LNCAP (cell line): ENCODE data around the gene GLTPD2.

Source experiments
- TF ChIP-seq, protein P1 (sequence below): fragments of 450-650 bp; IDR thresholded peaks from 2 replicates; pipeline ENCODE4 v1.5.1; 2017; ENCODE audit warnings: mild to moderate bottlenecking

The GLTPD2 gene

DNA sequence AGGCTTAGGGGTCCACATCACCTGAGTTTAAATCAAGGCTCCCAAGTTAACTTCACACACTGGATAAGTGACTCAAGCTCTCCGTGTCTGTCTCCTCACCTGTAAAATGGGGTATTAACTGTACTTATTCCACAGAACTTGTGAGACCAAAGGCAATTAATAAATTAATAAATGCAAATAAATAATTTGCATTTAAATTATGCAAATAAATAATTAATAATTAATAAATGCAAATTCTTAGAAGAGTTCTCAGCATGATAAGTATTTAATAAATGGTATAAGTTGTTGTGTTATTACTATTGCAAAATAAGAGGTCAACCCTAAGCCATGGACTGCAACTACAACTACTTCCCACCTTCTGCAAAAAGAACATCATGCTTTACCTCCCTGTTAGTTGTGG, 35.4 kb upstream of the GLTPD2 start:
- TF ChIP-seq, protein P1, sequence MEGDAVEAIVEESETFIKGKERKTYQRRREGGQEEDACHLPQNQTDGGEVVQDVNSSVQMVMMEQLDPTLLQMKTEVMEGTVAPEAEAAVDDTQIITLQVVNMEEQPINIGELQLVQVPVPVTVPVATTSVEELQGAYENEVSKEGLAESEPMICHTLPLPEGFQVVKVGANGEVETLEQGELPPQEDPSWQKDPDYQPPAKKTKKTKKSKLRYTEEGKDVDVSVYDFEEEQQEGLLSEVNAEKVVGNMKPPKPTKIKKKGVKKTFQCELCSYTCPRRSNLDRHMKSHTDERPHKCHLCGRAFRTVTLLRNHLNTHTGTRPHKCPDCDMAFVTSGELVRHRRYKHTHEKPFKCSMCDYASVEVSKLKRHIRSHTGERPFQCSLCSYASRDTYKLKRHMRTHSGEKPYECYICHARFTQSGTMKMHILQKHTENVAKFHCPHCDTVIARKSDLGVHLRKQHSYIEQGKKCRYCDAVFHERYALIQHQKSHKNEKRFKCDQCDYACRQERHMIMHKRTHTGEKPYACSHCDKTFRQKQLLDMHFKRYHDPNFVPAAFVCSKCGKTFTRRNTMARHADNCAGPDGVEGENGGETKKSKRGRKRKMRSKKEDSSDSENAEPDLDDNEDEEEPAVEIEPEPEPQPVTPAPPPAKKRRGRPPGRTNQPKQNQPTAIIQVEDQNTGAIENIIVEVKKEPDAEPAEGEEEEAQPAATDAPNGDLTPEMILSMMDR = no peak

DNA sequence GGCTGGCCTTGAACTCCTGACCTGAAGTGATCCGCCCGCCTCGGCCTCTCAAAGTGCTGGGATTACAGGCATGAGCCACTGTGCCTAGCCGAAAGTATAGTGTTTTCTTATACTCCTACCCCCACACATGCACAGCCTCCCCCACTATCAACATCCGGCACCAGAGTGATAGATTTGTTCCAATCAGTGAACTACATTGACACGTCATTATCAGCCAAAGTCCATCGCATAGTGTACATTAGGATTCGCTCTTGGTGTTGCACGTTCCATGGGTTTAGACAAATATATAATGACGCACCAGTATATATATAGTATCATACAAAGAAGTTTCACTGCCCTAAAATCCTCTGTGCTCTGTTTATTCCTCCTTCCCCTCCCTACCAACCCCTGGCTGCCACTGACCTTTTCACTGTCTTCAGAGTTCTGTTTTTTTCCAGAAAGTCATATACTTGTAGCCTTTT, 29.0 kb upstream of the GLTPD2 start:
- TF ChIP-seq, protein P1 = no peak

DNA sequence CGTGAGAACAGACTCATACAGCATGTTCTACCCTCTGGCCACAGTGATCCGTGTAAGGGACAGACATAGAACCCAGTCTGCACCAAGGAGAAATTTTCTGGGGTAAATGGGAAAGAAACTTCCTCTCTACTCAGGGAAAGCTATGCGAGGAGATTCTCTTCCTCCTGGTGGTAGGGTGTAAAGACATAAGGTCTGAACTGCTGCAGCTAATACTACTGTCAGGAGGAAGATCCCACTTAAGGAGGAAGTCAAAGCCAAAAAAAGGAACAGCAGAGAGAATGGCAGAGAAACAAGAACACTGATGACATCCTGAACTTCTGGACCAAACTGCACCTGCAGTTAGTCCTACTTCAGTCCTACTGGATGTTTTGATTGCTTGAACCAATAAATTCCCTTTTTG, 24.2 kb upstream of the GLTPD2 start:
- TF ChIP-seq, protein P1 = no peak

DNA sequence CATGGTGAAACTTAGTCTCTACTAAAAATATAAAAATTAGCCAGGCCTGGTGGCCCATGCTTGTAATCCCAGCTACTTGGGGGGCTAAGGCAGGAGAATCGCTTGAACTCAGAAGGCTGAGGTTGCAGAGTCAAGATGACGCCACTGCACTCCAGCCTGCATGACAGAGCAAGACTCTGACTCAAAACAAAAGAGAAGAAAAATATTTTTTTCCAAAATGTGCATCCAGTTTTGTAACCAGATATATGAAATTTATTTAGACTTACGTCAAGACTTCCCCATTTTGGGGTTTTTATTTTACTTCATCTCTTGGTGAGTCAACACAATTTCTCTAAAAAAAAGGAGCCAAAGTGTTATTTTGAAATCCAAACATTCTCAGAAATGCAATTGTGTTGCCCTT, 22.6 kb upstream of the GLTPD2 start:
- TF ChIP-seq, protein P1 = no peak

DNA sequence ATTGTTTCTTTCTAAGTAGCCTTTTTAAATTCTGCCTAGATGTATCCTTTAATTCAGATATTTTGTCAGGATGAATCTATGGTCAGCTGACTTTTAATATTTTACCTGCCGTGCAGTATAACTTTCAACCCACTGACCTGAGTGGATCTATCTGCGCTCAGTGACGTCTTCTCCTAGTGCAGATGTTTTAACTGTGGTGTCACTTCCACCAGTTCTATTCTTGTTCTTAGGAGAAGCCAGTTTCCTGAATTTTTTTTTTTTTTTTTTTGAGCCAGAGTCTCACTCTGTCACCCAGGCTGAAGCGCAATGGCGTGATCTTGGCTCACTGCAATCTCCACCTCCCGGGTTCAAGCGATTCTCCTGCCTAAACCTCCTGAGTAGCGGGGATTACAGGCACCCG, 22.0 kb upstream of the GLTPD2 start:
- TF ChIP-seq, protein P1 = no peak

DNA sequence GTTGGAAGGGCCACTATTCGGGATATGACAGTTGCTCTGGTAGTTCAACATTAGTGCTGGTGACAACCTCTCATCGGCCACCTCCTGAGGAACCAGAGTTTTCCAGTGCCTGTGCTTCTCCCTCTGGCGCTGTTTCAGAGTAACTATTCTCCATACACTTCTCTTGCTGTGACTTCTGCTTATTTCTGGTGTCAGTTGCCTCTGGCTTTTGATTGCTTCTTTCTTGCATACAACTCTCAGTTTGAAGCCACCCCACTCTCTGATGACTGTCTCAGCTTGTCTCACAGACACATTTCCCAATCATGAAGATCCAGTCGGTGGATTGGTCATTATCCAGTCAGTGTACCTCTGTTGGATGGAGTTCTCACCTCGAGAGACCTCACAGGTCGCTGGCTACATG, 20.5 kb upstream of the GLTPD2 start:
- TF ChIP-seq, protein P1 = no peak

DNA sequence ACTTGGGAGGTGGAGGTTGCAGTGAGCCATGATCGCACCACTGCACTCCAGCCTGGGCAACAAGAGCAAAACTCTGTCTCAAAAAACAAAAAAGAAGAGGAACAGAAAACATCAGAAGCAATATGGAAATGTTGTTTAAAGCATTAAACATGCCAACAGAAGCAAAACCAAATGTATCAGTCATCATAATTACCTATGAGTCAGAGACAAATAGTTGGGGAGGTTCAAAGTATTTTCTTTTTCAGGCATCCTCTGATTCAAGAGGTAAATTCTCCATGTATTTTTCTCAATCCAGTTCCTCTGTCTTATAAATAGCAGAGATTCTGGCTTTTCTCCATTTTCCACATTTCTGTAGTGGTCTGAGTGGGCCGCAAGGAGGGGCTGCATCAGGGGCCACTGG, 19.1 kb upstream of the GLTPD2 start:
- TF ChIP-seq, protein P1 = no peak

DNA sequence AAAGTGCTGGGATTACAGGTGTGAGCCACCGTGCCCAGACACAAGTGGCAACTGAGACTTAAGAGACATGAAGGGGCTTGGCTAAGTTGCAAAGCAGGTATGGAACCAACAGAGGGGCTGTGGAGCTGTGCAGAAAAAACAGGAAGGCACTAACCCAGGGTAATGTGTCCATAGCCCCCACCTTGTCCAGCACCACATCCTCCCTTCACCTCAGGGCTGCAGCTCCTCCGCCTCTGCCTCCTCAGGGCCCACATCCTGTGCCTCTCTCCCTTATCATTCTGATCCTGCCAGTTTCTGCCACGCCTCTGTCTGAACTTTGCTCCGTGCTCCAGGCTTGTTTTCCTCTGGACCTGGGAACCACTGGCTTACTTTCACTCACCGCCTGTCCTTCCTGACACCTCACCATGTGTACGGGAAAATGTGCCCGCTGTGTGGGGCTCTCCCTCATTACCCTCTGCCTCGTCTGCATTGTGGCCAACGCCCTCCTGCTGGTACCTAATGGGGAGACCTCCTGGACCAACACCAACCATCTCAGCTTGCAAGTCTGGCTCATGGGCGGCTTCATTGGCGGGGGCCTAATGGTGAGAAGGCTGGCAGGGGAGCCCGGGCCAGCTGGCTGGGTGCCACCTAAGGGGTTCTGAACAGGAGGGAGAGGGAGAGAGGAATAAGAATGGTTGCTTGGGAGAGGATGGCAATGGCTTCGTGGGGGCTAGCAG, 17.1 kb upstream of the GLTPD2 start, which contains the start of gene TM4SF5:
TSS of gene TM4SF5 (plus strand) at position 368 of the 716 bp plus-strand sequence. CDS start at position 405, 37 bp downstream.
- TF ChIP-seq, protein P1 = no peak
